H1 (cell line): ENCODE measurements around the gene TNFAIP2. TPM values are rescaled to one million over a fixed set of nuclear protein-coding genes. Genes with fewer than 3 reads are reported as not detected.

ENCODE experiments used
- CBX8 ChIP-seq: fragments of 300-800, 300-1000 bp; sonication (generic); IDR thresholded peaks from 2 replicates; pipeline ENCODE4 v1.7.1; 2016; ENCODE audit warnings: low read depth, low read length, borderline replicate concordance
- CHD7 ChIP-seq: fragments of 300-600 bp; sonication (generic); IDR thresholded peaks from 2 replicates; pipeline ENCODE4 v1.7.1; 2012; ENCODE audit warnings: low read length, moderate library complexity, mild to moderate bottlenecking, inconsistent platforms; ENCODE audit not compliant: insufficient replicate concordance
- MAX ChIP-seq: IDR thresholded peaks from 2 replicates; pipeline ENCODE4 v1.6.1; 2012; ENCODE audit warnings: inconsistent platforms
- polyA plus RNA-seq, 7 experiments: library from polyadenylated mRNA; depleted of rRNA in 3 of 7; stranded (reverse) in 5 of 7; unstranded in 2 of 7; fragments of >200 nt in 5 of 7; fragments of 200-250 nt in 2 of 7; gene quantifications; 1 replicate in 5 of 7; 2 replicates in 1 of 7; 4 replicates in 1 of 7; pipeline versions ENCODE4 v1.2.1 to v1.2.3, GENCODE V29; 2011 to 2013; ENCODE audit warnings: missing spikeins in 2 of 7, mixed read lengths in 2 of 7
- total RNA-seq: library from RNA; stranded (reverse); fragmentation: NEBNext Ultra II Directional; extraction: Animal tissue kit (Norgen Biotek cat#: 25700); gene quantifications from 2 replicates; pipeline ENCODE4 v1.2.1, GENCODE V29; 2021

Gene TNFAIP2
- total and polyA plus RNA-seq, 2 of the 8 experiments (the other 6 are each of a cell fraction or from before 2014, with no cell fraction given) = 28.3 to 34.5 TPM

- TF ChIP-seq CHD7 = no peak
- no peak for TF ChIP-seq CBX8
- TF ChIP-seq MAX = 0 out of 2 replicates have a peak, but pooled peaks have one; percentile 10
These were observed 19.5 kb upstream of the TNFAIP2 start (continued) for GRCh38 chr14:103103461-103104388.
